ENCODE data around the gene WHAMM. TPM values are rescaled to one million over a fixed set of nuclear protein-coding genes. Genes with fewer than 3 reads are reported as not detected.

The WHAMM gene
- total RNA-seq, 4 donors from 2014 or later: 8.8 to 12.2 (median 11.8) TPM

DNA sequence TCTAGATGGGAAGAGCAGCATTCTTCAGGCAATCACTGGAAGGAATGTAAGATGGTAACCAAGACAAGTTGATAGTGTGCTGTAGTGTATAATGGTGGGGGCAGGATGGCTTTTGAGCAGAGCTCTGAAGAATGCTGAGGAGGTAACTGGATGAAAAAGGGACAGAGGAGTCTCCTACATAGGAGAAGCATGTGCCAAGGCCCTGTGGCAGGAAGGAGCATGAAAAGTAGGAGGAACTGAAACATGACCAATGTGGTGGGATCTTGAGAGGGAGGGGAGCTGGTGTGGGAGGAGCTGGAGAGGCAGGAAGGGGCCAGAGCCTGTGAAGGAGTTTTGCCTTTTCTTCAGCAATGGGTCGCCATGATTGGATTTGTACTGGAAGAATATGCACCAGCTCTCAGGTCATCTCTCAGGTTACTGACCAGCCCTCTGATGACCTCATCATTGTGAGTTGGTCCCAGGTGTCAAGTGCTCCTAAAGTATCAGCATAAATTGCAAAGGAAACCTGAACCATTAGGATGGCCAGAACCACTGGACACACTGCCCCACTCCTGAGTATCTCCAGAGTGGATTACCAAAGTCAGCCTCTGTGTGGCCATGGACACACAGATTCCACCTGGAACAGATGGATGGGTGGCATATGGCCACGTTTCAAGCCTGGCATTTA is 42.1 kb upstream of the WHAMM start:
- intact Hi-C loops (cut with DNase I): no loop called here
- no peak for TF ChIP-seq POLR2A (IDR thresholded peaks at IDR 0.05)
- TF ChIP-seq, protein P1, sequence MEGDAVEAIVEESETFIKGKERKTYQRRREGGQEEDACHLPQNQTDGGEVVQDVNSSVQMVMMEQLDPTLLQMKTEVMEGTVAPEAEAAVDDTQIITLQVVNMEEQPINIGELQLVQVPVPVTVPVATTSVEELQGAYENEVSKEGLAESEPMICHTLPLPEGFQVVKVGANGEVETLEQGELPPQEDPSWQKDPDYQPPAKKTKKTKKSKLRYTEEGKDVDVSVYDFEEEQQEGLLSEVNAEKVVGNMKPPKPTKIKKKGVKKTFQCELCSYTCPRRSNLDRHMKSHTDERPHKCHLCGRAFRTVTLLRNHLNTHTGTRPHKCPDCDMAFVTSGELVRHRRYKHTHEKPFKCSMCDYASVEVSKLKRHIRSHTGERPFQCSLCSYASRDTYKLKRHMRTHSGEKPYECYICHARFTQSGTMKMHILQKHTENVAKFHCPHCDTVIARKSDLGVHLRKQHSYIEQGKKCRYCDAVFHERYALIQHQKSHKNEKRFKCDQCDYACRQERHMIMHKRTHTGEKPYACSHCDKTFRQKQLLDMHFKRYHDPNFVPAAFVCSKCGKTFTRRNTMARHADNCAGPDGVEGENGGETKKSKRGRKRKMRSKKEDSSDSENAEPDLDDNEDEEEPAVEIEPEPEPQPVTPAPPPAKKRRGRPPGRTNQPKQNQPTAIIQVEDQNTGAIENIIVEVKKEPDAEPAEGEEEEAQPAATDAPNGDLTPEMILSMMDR (IDR thresholded peaks at IDR 0.05): no peak
- no peaks in the 10 kb centered on the region for H3K4me1 ChIP-seq
- no peaks in the 10 kb centered on the region for H3K9me3 ChIP-seq
- no peak overlapping the region for H3K27ac ChIP-seq
- 93 to 94% methylated on average over 1 to 2 of the region's 2 CpGs for WGBS, 2 donors
- H3K36me3 ChIP-seq: no peaks in the 10 kb centered on the region
- H3K4me3 ChIP-seq (replicated peaks in 1 of 3): no peak overlapping the region
- no peaks in the 10 kb centered on the region for H3K27me3 ChIP-seq
- DNase-seq: no peak

DNA sequence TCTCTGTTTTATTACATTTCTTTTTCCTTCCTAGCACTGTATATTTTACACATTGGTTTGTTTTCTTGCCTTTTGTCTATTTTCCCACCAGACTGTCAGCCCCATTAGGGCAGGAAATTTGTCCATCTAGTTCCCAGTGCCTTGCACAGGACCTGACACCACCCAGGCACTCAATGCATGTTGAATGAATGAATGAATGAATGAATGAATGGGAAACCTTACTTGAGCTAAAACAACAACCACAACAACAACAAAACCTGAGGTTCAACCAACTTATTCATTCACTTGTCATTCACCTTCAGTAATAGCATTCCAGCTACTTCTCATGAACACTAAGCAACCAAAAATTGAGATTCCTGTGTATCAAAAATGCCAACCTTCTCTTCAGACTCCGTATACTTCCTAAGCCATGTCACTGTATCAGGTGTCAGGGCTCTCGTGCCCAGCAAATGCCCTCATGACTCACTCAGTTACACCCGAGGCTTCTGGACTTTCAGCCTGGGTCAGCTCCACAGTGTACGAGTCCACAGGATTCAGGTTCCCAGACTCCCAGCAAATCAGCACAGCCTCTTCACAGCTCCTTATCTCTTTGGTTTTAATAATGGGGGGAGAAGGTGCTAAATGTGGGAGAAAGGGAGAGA is 40.9 kb upstream of the WHAMM start:
- no peak for TF ChIP-seq POLR2A (IDR thresholded peaks at IDR 0.05)
- no peaks in the 10 kb centered on the region for H3K9me3 ChIP-seq

DNA sequence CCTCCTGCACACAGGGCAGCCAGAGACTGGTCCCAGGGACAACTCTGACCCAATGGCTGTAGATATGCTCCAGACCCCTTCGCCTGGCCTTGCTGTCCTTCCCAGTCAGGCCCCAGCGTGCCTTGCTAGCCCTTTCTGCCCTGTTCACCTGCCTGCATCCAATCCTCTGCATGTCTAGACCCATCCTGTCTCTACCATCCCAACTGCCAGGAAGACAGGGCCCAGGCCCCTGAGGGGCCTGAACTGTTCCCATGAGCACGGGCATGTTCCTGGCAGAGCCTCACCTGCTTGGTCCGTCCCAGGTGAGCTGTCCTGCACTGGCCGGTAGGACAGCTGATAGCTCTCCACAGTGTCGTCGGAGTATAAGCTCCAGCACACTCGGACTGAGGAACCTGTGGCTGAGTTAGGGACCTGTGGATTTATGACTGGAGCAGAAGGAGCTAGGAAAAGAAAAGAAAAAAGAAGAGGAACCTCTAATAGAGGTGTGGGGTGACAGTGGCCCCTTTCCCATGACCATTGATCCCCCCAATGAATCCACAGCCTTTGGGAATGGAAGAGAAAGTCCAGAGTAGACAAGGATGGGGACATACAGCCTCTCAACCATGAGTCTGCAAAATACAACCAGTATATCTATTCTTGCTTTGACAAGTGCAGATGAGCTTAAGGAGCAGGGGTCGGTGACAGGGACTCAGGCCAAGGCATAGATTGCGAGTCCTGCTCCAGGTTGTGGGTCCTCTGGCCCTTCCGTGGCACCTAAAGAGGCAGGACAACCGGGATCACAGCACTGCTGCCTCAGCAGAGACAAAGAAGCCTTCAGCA is 37.4 kb upstream of the WHAMM start:
- Histone ChIP-seq H3K27ac (no peak overlapping the region), H3K4me1 (no peaks in the 10 kb centered on the region), H3K9me3 (no peaks in the 10 kb centered on the region), H3K36me3 (no peaks in the 10 kb centered on the region), H3K4me3 (replicated peaks in 1 of 3) (no peak overlapping the region), H3K27me3 (no peaks in the 10 kb centered on the region)
- no peak for DNase-seq
- intact Hi-C loops (cut with DNase I): no loop called here
- TF ChIP-seq POLR2A (IDR thresholded peaks at IDR 0.05): no peak
- 85 to 89% methylated on average over 11 to 12 of the region's 12 CpGs for WGBS, 2 donors

More for the DNA sequence above, 40.9 kb upstream of the WHAMM start:
- Histone ChIP-seq H3K4me3 (replicated peaks in 1 of 3) (no peak overlapping the region), H3K27me3 (no peaks in the 10 kb centered on the region), H3K36me3 (no peaks in the 10 kb centered on the region), H3K27ac (no peak overlapping the region), H3K4me1 (no peaks in the 10 kb centered on the region)
- 83 to 97% methylated on average over 4 of the region's 4 CpGs for WGBS, 2 donors
- intact Hi-C loops (cut with DNase I): no loop called here
- DNase-seq: no peak

DNA sequence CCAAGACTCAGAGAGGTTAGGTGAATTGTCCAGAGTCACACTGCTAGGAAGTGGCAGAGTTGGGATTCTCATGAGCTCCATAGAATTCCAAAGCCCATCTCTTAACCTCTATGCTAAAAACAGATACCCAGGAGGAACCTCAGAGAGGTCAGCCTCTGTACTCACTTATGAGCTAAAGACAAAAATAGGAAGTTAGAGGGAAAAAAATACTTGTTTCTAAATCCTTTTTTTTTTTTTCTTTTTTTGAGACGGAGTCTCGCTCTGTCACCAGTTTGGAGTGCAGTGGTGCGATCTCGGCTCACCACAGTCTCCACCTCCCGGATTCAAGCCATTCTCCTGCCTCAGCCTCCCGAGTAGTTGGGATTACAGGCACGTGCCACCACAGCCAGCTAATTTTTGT is 34.9 kb upstream of the WHAMM start:
- Histone ChIP-seq H3K36me3 (no peaks in the 10 kb centered on the region), H3K4me1 (no peaks in the 10 kb centered on the region), H3K9me3 (no peaks in the 10 kb centered on the region), H3K27ac (no peak overlapping the region), H3K27me3 (no peaks in the 10 kb centered on the region), H3K4me3 (replicated peaks in 1 of 3) (no peak overlapping the region)
- intact Hi-C loops (cut with DNase I): no loop called here
- TF ChIP-seq POLR2A (IDR thresholded peaks at IDR 0.05): no peak
- TF ChIP-seq, protein P1 (IDR thresholded peaks at IDR 0.05): no peak
- WGBS, 2 donors: 85 to 90% methylated on average over 7 of the region's 7 CpGs
- DNase-seq: no peak

DNA sequence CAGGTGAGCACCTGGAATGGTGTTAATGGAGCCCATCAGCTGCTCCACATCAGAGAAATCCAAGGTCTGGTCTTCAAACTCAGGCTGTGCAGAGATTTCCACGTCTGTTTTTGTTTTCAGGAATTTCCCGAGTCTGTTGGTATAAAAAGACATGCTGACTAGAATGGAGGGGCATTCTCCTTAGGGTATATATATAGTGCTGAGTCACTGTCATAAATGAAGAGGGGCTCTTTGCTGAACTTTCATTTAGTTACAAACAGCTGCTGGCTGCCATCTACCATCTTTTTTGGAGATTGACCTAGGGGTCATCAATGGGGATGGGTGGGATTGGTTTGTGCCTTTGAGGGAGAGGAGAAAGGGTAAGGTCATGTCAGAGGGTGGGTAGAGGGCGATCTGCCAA is 30.7 kb upstream of the WHAMM start:
- no peak overlapping the region for H3K4me3 ChIP-seq (replicated peaks in 1 of 3)
- no peaks in the 10 kb centered on the region for H3K4me1 ChIP-seq
- WGBS, 2 donors: 87 to 90% methylated on average over 3 of the region's 3 CpGs
- no peaks in the 10 kb centered on the region for H3K9me3 ChIP-seq
- TF ChIP-seq, protein P1 (IDR thresholded peaks at IDR 0.05): no peak
- TF ChIP-seq POLR2A (IDR thresholded peaks at IDR 0.05): no peak
- no peak overlapping the region for H3K27ac ChIP-seq
- intact Hi-C loops (cut with DNase I): no loop called here
- DNase-seq: no peak
- H3K27me3 ChIP-seq: no peaks in the 10 kb centered on the region
- H3K36me3 ChIP-seq: no peaks in the 10 kb centered on the region

DNA sequence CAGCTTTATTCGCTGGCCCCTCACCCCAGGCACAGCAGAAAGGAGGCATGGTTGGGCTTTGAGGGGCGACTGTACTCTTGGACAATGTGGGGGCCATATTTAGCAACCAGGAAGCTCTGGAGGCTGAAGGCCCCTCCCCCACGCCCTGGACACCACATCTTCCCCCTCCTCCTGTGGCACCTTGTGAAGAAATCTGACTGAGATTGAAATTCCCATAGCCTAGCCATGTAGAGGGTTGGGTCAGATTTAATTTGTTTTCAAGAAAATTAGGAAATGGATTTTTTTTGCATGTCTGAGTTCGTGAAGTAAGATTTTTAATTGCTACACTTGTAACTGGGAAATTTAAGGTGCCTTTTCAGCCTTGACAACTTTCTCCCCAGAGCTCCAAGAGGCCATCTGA is 28.1 kb upstream of the WHAMM start:
- Histone ChIP-seq H3K4me1 (no peaks in the 10 kb centered on the region), H3K9me3 (no peaks in the 10 kb centered on the region), H3K4me3 (replicated peaks in 1 of 3) (no peak overlapping the region), H3K36me3 (no peaks in the 10 kb centered on the region), H3K27ac (no peak overlapping the region), H3K27me3 (no peaks in the 10 kb centered on the region)
- TF ChIP-seq POLR2A (IDR thresholded peaks at IDR 0.05): no peak
- TF ChIP-seq, protein P1 (IDR thresholded peaks at IDR 0.05): no peak
- intact Hi-C loops (cut with DNase I): no loop called here
- 81% methylated on average over 4 of the region's 4 CpGs for WGBS, 2 donors
- no peak for DNase-seq
